GM18502 (cell line): Measurements from ENCODE around the gene TPH1.

Source experiments
- ATAC-seq: cut with Tn5 transposase; IDR thresholded peaks from one replicate; pipeline ENCODE4 v1.9.1; 2021; ENCODE audit warnings: mild to moderate bottlenecking; ENCODE audit not compliant: unreplicated experiment, poor library complexity

Gene TPH1

GRCh38 chr11:18046116-18046777 lies at the start of gene TPH1:
Gene TPH1, minus strand, starts transcription at chr11:18046269. Its CDS starts 5,507 bp downstream, at chr11:18040762.
- no peak for ATAC-seq

DNA sequence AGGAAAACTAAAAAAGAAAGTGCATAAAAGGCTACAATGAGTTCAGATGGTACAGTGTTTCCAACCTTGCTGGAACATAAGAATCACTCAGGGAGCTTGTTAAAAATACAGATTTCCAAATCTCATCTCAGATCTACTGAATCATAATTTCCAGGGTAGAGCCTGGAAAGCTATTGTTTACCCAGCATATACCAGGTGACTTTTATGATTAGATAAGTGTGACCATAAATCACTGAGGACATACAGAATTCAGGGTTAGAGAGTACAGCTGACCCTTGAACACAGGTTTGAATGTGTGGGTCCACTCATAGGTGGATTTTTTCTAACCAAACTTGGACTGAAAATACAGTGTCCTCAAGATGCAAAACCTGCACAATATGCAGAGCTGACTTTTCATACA lies 47.9 kb upstream of the TPH1 start:
- no peak for ATAC-seq

DNA sequence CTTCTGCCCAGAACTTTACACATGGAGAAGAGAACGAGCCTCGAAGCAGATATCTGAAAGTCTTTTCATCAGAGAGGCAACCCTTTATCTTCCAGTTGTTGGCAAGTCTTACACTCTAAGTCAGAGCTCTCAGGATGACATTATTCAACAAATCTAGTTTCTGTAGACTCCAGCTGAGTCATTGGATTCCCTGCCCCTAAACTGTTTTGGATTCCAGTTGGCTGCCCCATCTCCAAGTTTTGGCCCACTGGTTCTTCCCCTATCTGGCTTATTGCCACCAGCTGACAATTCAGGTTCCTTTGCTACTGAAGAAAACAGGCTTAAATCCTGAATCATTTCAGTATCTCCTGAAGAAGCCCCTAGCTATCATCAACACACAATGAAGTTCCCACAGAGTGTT lies 45.7 kb upstream of the TPH1 start:
- no peak for ATAC-seq

- ATAC-seq = no peak
Observed at GRCh38 chr11:18088966-18089365, 42.9 kb upstream of the TPH1 start.

DNA sequence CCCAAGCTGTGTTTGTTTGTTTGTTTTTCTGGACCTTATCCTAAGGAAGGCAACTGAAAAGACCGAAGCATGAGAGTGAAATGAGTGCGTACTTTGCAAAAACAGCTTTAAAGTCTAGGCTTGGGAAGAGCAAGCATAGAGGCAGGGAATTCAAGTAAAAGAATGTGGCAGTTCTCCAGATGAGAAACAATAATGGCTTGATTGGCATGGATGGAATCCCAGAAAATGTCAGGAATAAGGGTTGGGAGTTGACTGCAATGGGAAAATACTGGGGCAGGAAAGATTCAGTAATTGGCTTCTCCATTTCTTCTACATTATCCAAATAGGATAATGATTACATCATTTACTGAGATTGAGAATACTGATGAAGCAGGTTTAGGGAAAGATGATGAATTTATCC lies 42.3 kb upstream of the TPH1 start:
- ATAC-seq = no peak

GRCh38 chr11:18081551-18081950 lies 35.5 kb upstream of the TPH1 start:
- no peak for ATAC-seq

GRCh38 chr11:18080451-18080850 lies 34.4 kb upstream of the TPH1 start:
- no peak for ATAC-seq

GRCh38 chr11:18078909-18079308 lies 32.8 kb upstream of the TPH1 start:
- no peak for ATAC-seq

DNA sequence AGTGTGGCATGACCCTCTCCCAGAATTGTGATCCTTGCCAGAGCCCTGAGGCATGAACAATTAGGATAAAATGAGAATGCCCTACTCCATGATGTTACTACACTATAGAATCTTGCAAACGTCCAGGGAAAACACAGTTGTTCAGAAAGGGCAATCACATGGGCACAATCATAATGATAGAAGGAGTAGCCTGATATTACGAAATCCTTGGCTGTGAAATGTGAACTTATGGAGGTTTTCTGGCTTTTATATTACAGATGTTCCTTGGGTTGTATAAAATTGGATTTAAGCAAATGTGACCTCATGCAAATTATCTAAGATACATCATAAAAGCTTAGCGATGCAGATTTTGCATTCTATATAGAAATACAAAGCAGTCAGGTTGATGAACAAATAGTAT lies 29.4 kb upstream of the TPH1 start:
- ATAC-seq = no peak

GRCh38 chr11:18071098-18071705 lies 25.1 kb upstream of the TPH1 start:
- no peak for ATAC-seq

GRCh38 chr11:18067372-18067771 lies 21.3 kb upstream of the TPH1 start:
- no peak for ATAC-seq

DNA sequence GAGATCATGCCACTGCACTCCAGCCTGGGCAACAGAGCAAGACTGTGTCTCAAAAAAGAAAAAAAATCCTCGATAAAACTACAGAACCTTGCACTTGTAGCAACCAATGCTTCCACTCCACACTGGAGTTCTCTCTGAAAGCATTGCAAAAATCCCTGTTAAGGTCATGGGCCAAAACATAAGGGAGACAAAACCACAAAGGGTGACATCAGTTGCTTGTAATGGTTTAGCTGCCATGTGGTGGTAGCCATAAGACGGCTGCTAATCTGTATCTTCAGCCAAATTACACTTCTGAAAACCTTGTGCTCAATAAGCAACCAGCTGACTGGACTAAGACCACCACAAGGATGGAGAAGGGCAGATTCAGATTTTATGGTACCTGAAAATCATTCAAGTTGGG lies 20.6 kb upstream of the TPH1 start:
- no peak for ATAC-seq

- ATAC-seq = no peak
Observed at GRCh38 chr11:18065572-18065971, 19.5 kb upstream of the TPH1 start.

DNA sequence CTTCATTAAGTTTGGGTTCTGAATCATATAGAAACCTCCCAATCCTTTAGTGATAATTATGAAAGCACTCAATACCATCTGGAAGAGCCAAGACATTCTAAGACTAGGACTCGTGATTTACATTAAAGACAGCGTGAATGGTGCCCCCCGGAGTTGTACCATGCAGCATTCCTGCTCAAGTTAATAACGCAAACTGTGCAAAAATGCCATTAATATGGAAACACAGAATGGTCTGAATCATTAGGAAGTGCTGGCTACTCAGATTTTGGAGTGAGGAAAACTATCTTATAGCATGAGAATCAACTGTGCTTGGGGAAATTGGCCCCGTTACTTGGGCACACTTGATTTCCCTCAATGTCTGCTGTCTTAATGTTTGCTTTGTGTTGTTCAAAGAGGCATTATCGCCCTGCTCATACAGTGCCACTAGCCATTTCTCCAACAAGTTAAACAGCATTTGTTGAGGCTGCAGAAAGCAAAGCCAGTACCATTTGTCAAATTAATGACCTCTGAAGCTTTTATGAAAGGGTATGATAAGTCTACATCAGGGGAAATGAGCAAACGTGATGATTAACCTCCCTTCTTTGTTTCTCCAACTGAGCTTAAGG lies 18.5 kb upstream of the TPH1 start:
- no peak for ATAC-seq

DNA sequence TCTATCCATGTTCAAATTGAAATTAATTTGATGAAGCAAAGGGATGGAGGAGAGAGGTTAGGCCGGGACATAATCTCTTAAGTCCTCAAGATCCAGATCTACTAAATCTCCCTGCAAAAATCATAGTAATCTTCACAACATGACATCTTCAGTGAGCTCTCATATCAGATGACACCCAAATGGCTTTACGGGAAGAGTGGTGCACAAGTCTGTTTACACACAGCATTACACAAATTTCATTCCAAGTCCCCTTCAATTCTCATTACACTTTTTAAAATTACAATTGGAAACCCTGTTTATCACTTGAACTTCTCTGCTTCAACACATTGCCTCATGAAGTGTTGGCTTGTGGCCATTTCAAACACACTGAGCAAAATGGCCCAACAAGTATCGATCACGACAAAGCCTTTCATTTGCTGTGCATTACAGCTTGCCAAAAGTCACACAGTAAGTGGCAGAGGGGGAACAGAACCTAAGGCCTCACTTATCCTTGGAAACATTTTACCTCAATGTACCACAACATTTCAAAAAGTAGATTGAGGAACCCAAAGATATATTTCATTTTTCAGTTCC lies 17.9 kb upstream of the TPH1 start:
- ATAC-seq = no peak

GRCh38 chr11:18063125-18063524 lies 17.1 kb upstream of the TPH1 start:
- no peak for ATAC-seq

- no peak for ATAC-seq
Observed at GRCh38 chr11:18061351-18061750, 15.3 kb upstream of the TPH1 start.

DNA sequence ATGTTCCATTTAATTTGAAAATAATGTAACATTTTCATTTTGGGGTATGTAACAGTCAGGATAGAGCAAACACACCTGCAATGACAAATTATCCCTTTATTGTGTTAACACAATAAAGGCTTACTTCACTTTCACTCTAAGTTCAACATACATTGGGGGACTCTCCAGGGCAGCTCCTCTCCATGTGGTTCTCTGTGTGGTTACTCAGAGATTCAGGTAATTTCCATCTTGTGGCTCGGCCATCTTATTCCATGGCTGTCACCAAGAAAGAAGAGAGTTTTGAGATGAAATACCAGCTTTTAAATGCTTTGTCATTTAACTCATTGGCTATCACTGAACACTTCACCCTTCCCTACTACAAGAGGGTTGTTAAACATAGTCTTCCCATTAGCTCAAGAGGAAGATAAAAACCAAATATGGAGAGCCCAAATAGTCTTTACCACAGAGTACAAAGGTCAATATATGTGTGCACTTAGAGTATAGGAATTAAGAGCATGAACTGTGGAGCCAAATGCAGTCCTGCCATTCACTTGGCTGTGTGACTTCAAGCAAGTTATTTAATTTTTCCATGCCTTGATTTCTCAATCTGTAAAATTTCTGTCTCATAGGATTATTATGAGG lies 10.6 kb upstream of the TPH1 start:
- no peak for ATAC-seq

- ATAC-seq = no peak
Observed at GRCh38 chr11:18054511-18055103, 8.5 kb upstream of the TPH1 start.

- ATAC-seq = no peak
Observed at GRCh38 chr11:18050848-18051247, 4.8 kb upstream of the TPH1 start.

DNA sequence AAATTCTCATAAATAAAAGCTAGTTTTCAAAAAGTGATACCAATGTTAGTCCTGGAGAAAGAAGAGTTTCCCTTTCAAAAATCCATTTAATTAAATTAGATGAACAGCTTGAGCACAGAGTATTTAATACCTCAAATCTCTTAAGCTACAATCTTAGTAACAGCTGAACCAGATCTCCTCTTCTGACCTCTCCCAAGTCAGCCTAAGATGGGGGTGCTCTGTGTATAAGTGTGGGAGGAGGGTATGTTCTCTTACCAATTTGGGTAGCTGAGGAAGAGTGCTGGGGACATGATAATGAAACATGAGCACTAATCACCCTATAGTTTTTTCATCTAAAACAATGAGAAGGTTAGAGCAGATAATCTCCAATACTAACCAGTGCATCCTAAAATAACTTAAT lies 9.6 kb downstream of the TPH1 start:
- ATAC-seq = no peak
